ENCODE data around the gene TOMM7. TPM values are rescaled to one million over a fixed set of nuclear protein-coding genes. Genes with fewer than 3 reads are reported as not detected.

TOMM7 gene
- 100 to 1,000 TPM; 269 to 297 TPM for total RNA-seq

GRCh38 chr7:22822486-22823141, at the start of gene TOMM7:
TOMM7 (minus strand) TSS chr7:22822849; CDS start chr7:22822779, 70 bp downstream.
- DNase-seq: peak; percentile 92
- Mint-ChIP-seq H3K27ac (peak within 1 kb of the TSS; percentile 96), H3K36me3 (ENCODE audit: low read depth) (peaks cover 8% of the 10 kb centered on the region), H3K4me1 (ENCODE audit: low read depth) (peaks cover 36% of the 10 kb centered on the region), H3K4me3 (peak within 1 kb of the TSS; percentile 99), H3K27me3 (ENCODE audit: low read depth) (peaks cover 10% of the 10 kb centered on the region), H3K9me3 (no peaks in the 10 kb centered on the region)
- CTCF ChIA-PET: interaction anchor here (0.7 to 1.4 kb wide), 6 partner anchors 10 to 262 kb away, joined by 3 to 4 read pairs (median 4); no protein-coding TSS in a partner anchor
- intact Hi-C loops (cut with micrococcal nuclease): loop anchor here (1.0 to 5.0 kb wide), 11 partner anchors 32 to 1395 kb away; partner anchors contain the start of genes HYCC1, IL6, KLHL7 and MALSU1

GRCh38 chr7:22872096-22872807, 49.6 kb upstream of the TOMM7 start:
- intact Hi-C loops (cut with micrococcal nuclease): no loop called here
- Mint-ChIP-seq H3K9me3 (no peaks in the 10 kb centered on the region), H3K36me3 (ENCODE audit: low read depth) (peaks cover 16% of the 10 kb centered on the region), H3K27me3 (ENCODE audit: low read depth) (no peaks in the 10 kb centered on the region), H3K4me1 (ENCODE audit: low read depth) (no peaks in the 10 kb centered on the region), H3K27ac (no peak overlapping the region), H3K4me3 (no peak overlapping the region)
- CTCF ChIA-PET: no interaction called here
- DNase-seq: no peak

GRCh38 chr7:22871661-22872060, 49.0 kb upstream of the TOMM7 start:
- Mint-ChIP-seq H3K4me1 (ENCODE audit: low read depth) (no peaks in the 10 kb centered on the region), H3K4me3 (no peak overlapping the region), H3K27ac (no peak overlapping the region), H3K27me3 (ENCODE audit: low read depth) (no peaks in the 10 kb centered on the region), H3K9me3 (no peaks in the 10 kb centered on the region), H3K36me3 (ENCODE audit: low read depth) (peaks cover 16% of the 10 kb centered on the region)
- no peak for DNase-seq
- intact Hi-C loops (cut with micrococcal nuclease): no loop called here
- CTCF ChIA-PET: no interaction called here

GRCh38 chr7:22868509-22868908, 45.9 kb upstream of the TOMM7 start:
- Mint-ChIP-seq H3K4me1 (ENCODE audit: low read depth) (peaks cover 17% of the 10 kb centered on the region), H3K36me3 (ENCODE audit: low read depth) (peaks cover 34% of the 10 kb centered on the region), H3K27ac (no peak overlapping the region), H3K4me3 (no peak overlapping the region), H3K9me3 (no peaks in the 10 kb centered on the region), H3K27me3 (ENCODE audit: low read depth) (no peaks in the 10 kb centered on the region)
- CTCF ChIA-PET: interaction anchor here (0.9 to 2.3 kb wide), 3 partner anchors 9 to 307 kb away, joined by 3 to 7 read pairs (median 5); no protein-coding TSS in a partner anchor
- intact Hi-C loops (cut with micrococcal nuclease): no loop called here
- DNase-seq: no peak

GRCh38 chr7:22867589-22867988, 44.9 kb upstream of the TOMM7 start:
- H3K27ac Mint-ChIP-seq: no peak overlapping the region

GRCh38 chr7:22867003-22867402, 44.4 kb upstream of the TOMM7 start:
- peaks cover 24% of the 10 kb centered on the region for H3K4me1 Mint-ChIP-seq (ENCODE audit: low read depth)
- H3K4me3 Mint-ChIP-seq: no peak overlapping the region
- H3K27ac Mint-ChIP-seq: no peak overlapping the region
- DNase-seq: no peak
- H3K36me3 Mint-ChIP-seq (ENCODE audit: low read depth): peaks cover 42% of the 10 kb centered on the region
- intact Hi-C loops (cut with micrococcal nuclease): no loop called here
- CTCF ChIA-PET: interaction anchor here (1.0 to 2.3 kb wide), 3 partner anchors 11 to 188 kb away, joined by 5 to 7 read pairs (median 5); no protein-coding TSS in a partner anchor
- no peaks in the 10 kb centered on the region for H3K9me3 Mint-ChIP-seq
- no peaks in the 10 kb centered on the region for H3K27me3 Mint-ChIP-seq (ENCODE audit: low read depth)

More at GRCh38 chr7:22867589-22867988, 44.9 kb upstream of the TOMM7 start:
- H3K27me3 Mint-ChIP-seq (ENCODE audit: low read depth): no peaks in the 10 kb centered on the region
- intact Hi-C loops (cut with micrococcal nuclease): no loop called here
- CTCF ChIA-PET: interaction anchor here (1.0 to 2.3 kb wide), 3 partner anchors 10 to 188 kb away, joined by 5 to 7 read pairs (median 5); no protein-coding TSS in a partner anchor
- H3K36me3 Mint-ChIP-seq (ENCODE audit: low read depth): peaks cover 39% of the 10 kb centered on the region
- H3K4me3 Mint-ChIP-seq: no peak overlapping the region
- peaks cover 24% of the 10 kb centered on the region for H3K4me1 Mint-ChIP-seq (ENCODE audit: low read depth)
- H3K9me3 Mint-ChIP-seq: no peaks in the 10 kb centered on the region
- DNase-seq: no peak

GRCh38 chr7:22865602-22865960, 42.9 kb upstream of the TOMM7 start:
- no peak for DNase-seq
- no peak overlapping the region for H3K4me3 Mint-ChIP-seq
- CTCF ChIA-PET: no interaction called here
- H3K9me3 Mint-ChIP-seq: no peaks in the 10 kb centered on the region
- H3K27ac Mint-ChIP-seq: no peak overlapping the region
- H3K36me3 Mint-ChIP-seq (ENCODE audit: low read depth): peaks cover 52% of the 10 kb centered on the region
- intact Hi-C loops (cut with micrococcal nuclease): no loop called here
- H3K27me3 Mint-ChIP-seq (ENCODE audit: low read depth): no peaks in the 10 kb centered on the region
- H3K4me1 Mint-ChIP-seq (ENCODE audit: low read depth): peaks cover 28% of the 10 kb centered on the region

- DNase-seq: no peak
- H3K4me3 Mint-ChIP-seq: no peak overlapping the region
- H3K4me1 Mint-ChIP-seq (ENCODE audit: low read depth): peaks cover 32% of the 10 kb centered on the region
- no peaks in the 10 kb centered on the region for H3K27me3 Mint-ChIP-seq (ENCODE audit: low read depth)
- no peak overlapping the region for H3K27ac Mint-ChIP-seq
- intact Hi-C loops (cut with micrococcal nuclease): no loop called here
- peaks cover 54% of the 10 kb centered on the region for H3K36me3 Mint-ChIP-seq (ENCODE audit: low read depth)
- CTCF ChIA-PET: no interaction called here
- H3K9me3 Mint-ChIP-seq: no peaks in the 10 kb centered on the region
Measured at GRCh38 chr7:22864855-22865601, 42.4 kb upstream of the TOMM7 start.

- H3K27ac Mint-ChIP-seq: no peak overlapping the region
- H3K9me3 Mint-ChIP-seq: no peaks in the 10 kb centered on the region
- H3K27me3 Mint-ChIP-seq (ENCODE audit: low read depth): no peaks in the 10 kb centered on the region
- H3K36me3 Mint-ChIP-seq (ENCODE audit: low read depth): peaks cover 56% of the 10 kb centered on the region
- intact Hi-C loops (cut with micrococcal nuclease): no loop called here
- peaks cover 37% of the 10 kb centered on the region for H3K4me1 Mint-ChIP-seq (ENCODE audit: low read depth)
- no peak overlapping the region for H3K4me3 Mint-ChIP-seq
- DNase-seq: no peak
- CTCF ChIA-PET: no interaction called here
Measured at GRCh38 chr7:22864301-22864700, 41.7 kb upstream of the TOMM7 start.

GRCh38 chr7:22863156-22863899, 40.7 kb upstream of the TOMM7 start:
- Mint-ChIP-seq H3K4me1 (ENCODE audit: low read depth) (peaks cover 47% of the 10 kb centered on the region), H3K27me3 (ENCODE audit: low read depth) (no peaks in the 10 kb centered on the region), H3K4me3 (no peak overlapping the region), H3K9me3 (no peaks in the 10 kb centered on the region), H3K27ac (no peak overlapping the region), H3K36me3 (ENCODE audit: low read depth) (peaks cover 57% of the 10 kb centered on the region)
- DNase-seq: no peak
- CTCF ChIA-PET: no interaction called here
- intact Hi-C loops (cut with micrococcal nuclease): no loop called here

- DNase-seq: no peak
- no peak overlapping the region for H3K4me3 Mint-ChIP-seq
- H3K27me3 Mint-ChIP-seq (ENCODE audit: low read depth): no peaks in the 10 kb centered on the region
- no peaks in the 10 kb centered on the region for H3K9me3 Mint-ChIP-seq
- no peak overlapping the region for H3K27ac Mint-ChIP-seq
- intact Hi-C loops (cut with micrococcal nuclease): no loop called here
- peaks cover 63% of the 10 kb centered on the region for H3K36me3 Mint-ChIP-seq (ENCODE audit: low read depth)
- peaks cover 55% of the 10 kb centered on the region for H3K4me1 Mint-ChIP-seq (ENCODE audit: low read depth)
- CTCF ChIA-PET: no interaction called here
Measured at GRCh38 chr7:22861576-22861975, 38.9 kb upstream of the TOMM7 start.

All from activated naive CD4-positive, alpha-beta T cell treated with anti-CD3 and anti-CD28 coated beads for 36 hours (primary cell).